Dermis lymphatic vessel endothelial cell (primary cell): Measurements from ENCODE around the gene HSPA6. TPM values are rescaled to one million over a fixed set of nuclear protein-coding genes. Genes with fewer than 3 reads are reported as not detected.

Source experiments
- total RNA-seq: library from RNA; depleted of rRNA; stranded (reverse); fragments of >200 nt; gene quantifications from 2 replicates; pipeline ENCODE4 v1.2.1, GENCODE V29; 2014

Gene HSPA6
- total RNA-seq = 0.22 and 0.60 TPM in 2 replicates

GRCh38 chr1:161523817-161524741 is at the start of gene HSPA6:
HSPA6 (plus strand) TSS chr1:161524540; CDS start chr1:161524659, 119 bp downstream.

GRCh38 chr1:161549652-161550051 is 25.3 kb downstream of the HSPA6 start, which contains the start of gene FCGR3A:
FCGR3A (minus strand) TSS chr1:161549818; CDS start chr1:161549736, 82 bp downstream.

Other genes starting within 250 kb of the HSPA6 start
- 1.3 and 1.7 TPM in 2 replicates for gene MPZ, start 214.6 kb upstream of the HSPA6 start, total RNA-seq
- 20.2 and 28.7 TPM in 2 replicates for gene SDHC, start 210.2 kb upstream of the HSPA6 start, total RNA-seq
- not detected in 2 replicates for gene CFAP126, start 156.7 kb upstream of the HSPA6 start, total RNA-seq
- gene FCGR2A, start 19.1 kb upstream of the HSPA6 start, total RNA-seq = 0.87 and 1.5 TPM in 2 replicates
- not detected in 2 replicates for gene FCGR3A, start 25.3 kb downstream of the HSPA6 start, total RNA-seq
- not detected in 2 replicates for gene FCGR3B, start 106.6 kb downstream of the HSPA6 start, total RNA-seq
- not detected in 2 replicates for gene FCGR2B, start 138.6 kb downstream of the HSPA6 start, total RNA-seq
- gene FCRLA, start 182.7 kb downstream of the HSPA6 start, total RNA-seq = 0.76 TPM in 1 of 2 replicates, not detected in the other
- 0.43 TPM in 2 replicates for gene FCRLB, start 197.0 kb downstream of the HSPA6 start, total RNA-seq
- 26.8 and 31.5 TPM in 2 replicates for gene DUSP12, start 225.2 kb downstream of the HSPA6 start, total RNA-seq
- 67.0 and 79.4 TPM in 2 replicates for gene ATF6, start 241.8 kb downstream of the HSPA6 start, total RNA-seq